NCI-H1436 treated with DMSO at 0.1 percent for 48 hours (cell line): Measurements from ENCODE around the gene FBXO48.
A peak's percentile ranks its signal among the peaks of the same experiment; 100 is the strongest.
"Not testable (repeated sequence)": the region's sequence is repeated elsewhere in the genome, so short reads cannot be mapped to it uniquely, and the experiment has no call there.

Experiments used
- DNase-seq: peaks from one replicate; lab custom pipeline; 2025; lab: John Stamatoyannopoulos, UW

Gene FBXO48

DNA sequence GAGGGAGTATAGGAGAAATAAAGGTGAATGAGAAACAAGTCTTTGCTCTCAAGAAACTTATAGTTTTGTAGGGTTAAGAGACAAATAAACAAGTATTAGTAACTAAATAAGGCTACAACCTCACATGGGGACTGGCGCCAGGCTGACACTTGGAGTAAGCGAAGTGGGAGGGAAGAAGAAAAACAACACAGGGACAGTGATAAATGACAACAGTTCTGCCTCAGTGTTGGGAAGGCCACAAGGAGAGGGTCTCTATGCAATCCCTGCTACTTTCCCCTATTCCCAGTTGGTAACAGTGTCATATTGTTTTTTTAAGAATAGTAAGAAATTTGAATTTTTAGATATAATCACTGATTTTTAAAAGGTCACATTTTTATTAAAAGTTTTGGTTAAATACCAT is 4.3 kb upstream of the FBXO48 start:
- no peak for DNase-seq

DNA sequence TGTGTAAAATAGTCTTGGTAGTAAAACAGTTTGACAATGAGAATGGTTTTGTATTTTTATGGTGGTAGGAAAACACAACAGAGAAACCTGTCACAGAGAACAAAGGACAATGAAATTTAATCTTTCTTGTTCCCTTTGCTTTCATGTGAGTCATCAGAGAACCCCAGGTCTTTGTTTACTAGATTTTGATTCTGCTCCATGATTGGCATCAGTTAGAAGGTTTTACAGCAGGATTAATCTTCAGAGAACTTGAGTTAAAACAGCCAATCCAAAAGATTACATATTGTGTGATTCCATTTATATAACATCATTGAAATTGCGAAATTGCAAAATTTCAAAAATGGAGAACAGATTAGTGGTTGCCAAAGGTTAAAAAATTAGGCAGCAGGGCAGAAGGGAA is 2.8 kb upstream of the FBXO48 start:
- no peak for DNase-seq

GRCh38 chr2:68468801-68469200 is 1.7 kb upstream of the FBXO48 start:
- no peak for DNase-seq

GRCh38 chr2:68466778-68467076 is 367 bp downstream of the FBXO48 start:
- DNase-seq = no peak

DNA sequence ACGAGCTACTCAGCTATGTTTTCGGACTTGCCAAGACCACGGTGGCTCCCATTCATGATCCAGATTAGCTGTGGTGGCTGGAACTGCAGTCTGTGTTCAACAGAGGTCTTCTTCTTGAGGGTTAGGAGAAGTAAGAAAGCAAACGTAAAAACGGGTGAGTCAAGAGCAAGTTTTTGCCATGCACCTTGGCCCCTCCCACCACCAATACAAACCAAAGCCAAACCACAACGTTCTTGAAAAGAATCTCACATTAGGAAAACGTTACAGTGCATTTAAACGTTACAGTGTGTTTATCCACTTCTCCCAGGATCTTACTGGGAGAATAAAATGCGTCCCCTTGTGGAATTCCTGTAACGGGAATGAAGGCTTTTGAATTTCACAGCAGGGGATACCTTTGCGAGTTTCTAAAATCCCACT is 725 bp downstream of the FBXO48 start:
- no peak for DNase-seq

DNA sequence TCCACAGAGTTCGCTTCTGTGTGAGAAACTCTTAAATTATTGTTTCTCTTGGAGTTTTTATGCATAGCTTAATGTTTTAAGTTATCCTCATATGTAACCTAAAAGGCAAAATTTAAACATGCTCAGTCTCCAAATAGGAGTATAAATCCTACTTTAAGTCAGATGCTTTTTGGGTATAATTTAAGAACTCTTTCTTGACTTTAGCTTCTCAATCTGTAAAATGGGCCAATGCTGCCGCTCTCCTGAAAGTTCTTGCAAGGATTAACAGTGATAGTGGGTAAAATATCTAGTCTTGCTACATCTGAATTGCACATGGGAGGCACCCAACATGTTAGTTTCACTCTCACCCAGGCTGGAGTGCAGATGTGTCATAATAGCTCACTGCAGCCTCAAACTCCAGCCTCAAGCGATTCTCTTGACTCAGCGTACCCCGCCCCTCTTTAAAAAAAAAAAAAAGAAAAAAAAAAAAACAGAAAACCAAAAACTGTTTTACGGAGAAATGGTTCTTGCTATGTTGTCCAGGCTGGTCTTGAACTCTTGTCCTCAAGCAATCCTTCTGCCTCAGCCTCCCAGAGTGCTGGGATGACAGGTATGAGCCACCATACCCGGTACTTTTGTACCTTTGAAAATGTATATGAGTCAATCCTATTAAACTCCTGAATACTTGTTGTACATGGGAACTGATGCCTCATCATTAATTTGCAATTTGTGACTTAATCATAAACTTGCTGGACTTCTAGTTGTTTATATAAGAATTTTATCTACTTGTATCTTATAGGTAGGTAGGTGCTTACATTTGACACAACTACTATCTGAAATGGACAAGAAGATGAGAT is 1.8 kb downstream of the FBXO48 start:
- no peak for DNase-seq

DNA sequence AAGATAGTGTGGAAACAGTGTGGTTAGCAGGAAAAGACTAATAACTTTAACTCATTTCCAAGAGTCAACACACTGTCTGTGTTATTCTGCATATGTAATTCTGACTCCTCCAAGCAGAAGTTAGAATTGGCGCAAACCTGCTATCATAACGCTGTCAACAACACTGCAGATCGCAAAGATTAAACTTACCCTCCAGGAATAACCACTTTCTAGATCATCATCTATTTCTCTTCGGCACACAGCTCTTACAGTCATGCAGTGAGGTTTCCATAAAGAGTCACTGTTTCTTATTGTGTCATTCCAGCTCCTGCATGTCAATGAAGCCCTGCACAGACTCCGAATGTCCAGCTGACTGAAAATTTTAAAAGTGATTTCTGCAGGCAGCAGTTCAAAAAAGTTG is 2.4 kb downstream of the FBXO48 start:
- no peak for DNase-seq

GRCh38 chr2:68463287-68463877 is 3.7 kb downstream of the FBXO48 start:
- no peak for DNase-seq

DNA sequence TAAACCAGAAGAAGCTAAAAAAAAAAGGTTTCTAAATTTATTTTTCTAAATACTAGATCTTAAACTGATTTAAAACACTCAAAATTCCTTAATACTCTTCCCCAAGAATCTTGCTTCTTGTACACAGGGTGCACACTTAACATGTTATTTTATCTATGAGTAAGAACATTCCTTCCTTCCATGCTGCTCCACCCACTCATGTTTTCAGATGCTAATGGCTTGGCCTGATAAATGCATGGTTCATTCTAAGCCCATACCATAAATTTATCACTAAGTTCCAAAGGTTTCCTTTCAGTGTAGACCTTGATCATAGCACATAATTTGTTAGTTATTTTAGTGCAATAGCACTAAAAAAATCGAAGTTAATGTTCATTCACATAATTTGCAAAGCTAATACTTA is 8.1 kb downstream of the FBXO48 start:
- DNase-seq = no peak

- no peak for DNase-seq
Observed at GRCh38 chr2:68456198-68456597, 10.9 kb downstream of the FBXO48 start.

DNA sequence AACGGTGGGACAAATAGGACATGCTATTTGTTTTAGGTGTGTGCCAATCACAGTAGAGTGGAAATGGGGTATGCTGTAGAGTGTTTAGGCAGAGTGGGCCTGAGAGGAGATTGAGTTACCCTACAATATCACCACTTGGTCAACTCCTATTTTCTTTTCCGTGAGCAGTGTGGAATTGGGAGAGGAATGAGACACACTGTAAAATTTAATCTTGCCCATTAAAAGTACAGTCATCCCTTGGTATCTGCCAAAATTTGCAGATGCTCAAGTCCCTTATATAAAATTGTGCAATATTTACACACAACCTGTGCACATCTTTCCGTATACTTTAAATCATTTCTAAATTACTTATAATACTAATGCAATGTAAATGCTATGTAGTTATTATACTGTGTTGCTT is 12.4 kb downstream of the FBXO48 start:
- DNase-seq = no peak

DNA sequence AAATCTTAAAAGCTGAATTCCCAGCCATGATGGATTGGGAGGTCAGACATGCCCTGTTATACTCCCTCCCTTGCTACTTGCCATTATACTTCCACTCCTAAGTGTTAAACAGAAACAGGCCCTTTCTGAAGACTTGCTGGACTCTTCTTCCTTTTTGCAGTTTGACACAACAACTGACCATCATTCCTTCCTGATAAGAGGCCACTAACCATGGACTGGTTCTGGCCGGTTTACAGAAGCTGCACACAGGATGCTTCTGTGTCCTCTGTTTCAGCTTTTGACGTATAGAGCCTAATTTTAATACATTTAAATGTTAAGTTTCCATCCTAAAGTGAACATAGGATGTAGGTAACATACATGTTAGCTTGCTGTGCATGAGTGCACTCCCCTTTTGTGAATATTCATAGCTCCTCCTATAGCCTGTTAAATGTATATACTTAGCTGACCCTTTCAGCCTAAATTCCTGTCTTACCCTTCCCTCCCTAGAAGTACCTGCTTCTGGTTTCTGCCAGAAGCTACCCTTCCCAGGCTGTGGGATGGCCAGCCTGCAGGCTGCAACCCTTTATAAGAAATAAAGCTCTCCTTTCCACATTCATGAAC is 13.2 kb downstream of the FBXO48 start:
- DNase-seq = no peak

- no peak for DNase-seq
Observed at GRCh38 chr2:68452158-68452900, 14.8 kb downstream of the FBXO48 start.

GRCh38 chr2:68448671-68449653 is 18.1 kb downstream of the FBXO48 start:
- no peak for DNase-seq

DNA sequence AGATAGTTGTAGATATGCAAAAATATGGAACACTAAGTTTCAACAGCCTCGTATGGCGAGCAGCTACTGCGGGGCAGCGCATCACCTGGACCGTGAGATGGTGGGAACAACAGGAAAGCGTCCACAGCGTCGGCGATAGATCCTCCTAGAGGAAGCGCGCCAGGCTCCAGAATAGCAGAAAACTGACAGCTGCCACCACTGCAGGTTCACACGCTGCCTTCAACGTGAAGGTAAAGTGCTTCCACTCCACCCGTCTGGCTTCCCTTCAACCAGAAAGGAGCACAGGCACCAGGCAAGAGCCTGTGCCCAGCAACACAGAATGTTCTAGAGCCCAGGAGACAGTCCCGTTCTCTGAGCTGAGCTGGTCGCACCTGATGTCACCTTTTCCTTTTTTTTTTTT is 20.0 kb downstream of the FBXO48 start:
- DNase-seq = no peak

GRCh38 chr2:68446425-68446824 is 20.7 kb downstream of the FBXO48 start:
- not testable (repeated sequence) for DNase-seq

- DNase-seq = no peak
Observed at GRCh38 chr2:68441994-68442322, 25.1 kb downstream of the FBXO48 start.

GRCh38 chr2:68441179-68441993 is 25.7 kb downstream of the FBXO48 start:
- peak; percentile 30 for DNase-seq

DNA sequence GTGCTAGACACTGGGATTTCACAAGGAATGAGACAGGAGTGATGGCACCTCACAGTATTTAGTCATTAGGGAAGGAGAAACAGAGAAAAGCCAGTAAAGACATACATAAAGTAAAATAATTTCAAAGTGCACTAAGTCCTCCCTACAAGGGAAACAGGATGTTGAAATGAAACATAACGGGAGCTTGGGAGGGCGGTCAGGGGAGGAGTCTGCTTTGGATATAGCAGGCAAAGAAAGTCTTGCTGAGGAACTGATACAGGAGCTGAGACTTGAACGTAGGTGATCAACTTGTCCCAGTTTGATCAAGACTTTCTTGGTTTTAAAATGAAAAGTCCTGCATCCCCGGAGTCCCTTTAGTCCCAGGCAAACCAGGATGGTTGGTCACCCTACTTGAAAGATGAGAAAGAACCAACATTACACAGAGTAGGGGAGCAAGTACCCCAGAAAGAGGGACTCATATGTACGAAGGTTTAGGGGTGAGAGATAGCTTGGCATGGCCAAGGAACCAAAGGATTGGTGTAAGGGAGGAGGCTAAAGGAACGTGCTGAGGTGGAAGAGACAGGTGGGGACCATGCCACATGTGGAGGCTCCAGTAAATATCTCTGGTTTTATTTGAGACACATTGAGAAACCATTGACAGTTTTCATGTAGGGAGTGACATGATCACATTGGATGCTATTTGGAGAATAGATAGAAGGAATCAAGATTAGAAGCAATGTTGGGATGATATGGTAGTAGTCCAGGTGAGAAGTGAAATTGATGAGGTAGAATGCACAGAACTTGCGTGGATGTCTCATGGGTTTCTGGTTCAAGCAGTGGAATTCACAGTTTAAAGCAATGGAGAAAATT is 28.4 kb downstream of the FBXO48 start:
- DNase-seq = no peak

GRCh38 chr2:68436270-68436669 is 30.8 kb downstream of the FBXO48 start:
- no peak for DNase-seq
